SK-MEL-5 (cell line): ENCODE measurements around the gene TMEM63C. TPM values are rescaled to one million over a fixed set of nuclear protein-coding genes. Genes with fewer than 3 reads are reported as not detected.

ENCODE experiments used
- DNase-seq: peaks from one replicate; pipeline ENCODE4 v3.0.0-alpha.2; 2016; ENCODE audit warnings: low read depth, low spot score
- in situ Hi-C: cut with HindIII; loops from 2 replicates; pipeline ENCODE4 v1.10.0; 2016; ENCODE audit warnings: low sequenced_read_pairs, high pct_unique_total_duplicates, low pct_unique_long_range_greater_than_20kb
- total RNA-seq: library from RNA; depleted of rRNA; stranded (reverse); fragments of >200 nt; shearing (Covaris generic); gene quantifications from 2 replicates; pipeline ENCODE4 v1.2.3, GENCODE V29; 2014

TMEM63C gene
- total RNA-seq, 1 experiment from 2014 or later, result 0.66 TPM

DNA sequence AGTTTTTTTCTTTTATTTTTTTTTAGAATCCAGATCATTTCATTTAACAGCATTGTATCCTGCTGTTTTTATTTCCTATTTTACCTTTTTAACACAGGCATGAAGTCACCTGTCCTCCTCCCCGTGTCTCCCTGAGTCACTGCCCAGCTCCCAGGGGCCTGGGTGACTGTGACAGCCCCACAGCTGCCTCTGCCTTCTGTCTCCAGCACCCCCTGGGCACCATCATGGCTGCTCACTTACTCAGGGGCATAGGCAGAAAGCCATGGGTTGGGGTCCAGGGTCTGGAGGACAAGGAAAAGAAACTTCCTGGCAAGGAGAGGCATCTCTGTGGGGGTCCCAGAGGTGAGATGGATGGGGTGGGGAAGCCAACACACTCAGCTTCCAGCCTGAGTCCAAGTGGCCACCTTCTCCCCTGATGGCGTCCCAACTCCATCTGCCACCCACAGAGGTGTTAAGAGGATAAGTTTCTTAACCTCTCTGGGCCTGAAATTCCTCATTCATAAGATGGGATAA lies 25.3 kb downstream of the TMEM63C start:
- DNase-seq, result no peak

DNA sequence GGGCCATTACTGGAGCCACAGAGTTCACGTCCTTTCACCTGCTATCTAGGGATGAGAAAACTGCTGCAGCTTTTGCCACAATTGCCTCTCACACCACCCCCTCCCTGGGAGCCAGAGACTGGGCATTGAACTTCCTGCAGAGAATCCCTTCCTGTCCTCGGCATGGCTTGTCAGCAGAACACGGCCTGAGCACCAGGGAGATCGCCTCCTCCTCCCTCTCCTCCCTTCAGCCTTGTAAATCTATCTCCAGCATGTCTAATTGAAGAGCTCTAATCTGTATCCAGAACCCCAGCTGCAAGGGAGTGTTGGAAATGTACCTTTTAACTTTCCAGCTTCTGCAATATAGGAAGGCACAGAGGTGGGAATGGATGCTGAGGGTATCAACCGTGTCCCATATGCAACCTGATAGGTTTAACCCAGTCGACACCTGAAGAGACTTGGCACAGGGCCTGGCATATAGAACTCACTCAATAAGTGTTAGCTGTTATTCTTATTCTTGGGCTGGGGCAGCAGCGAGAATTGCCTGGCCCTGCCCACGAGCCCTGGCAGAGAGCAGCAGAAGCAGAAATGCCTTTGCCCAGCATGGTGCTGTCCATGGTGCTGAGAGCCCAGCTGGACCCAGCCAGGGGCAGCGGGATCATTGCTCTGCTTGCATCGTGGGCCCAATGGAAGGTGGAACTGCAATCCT lies 26.8 kb downstream of the TMEM63C start:
- DNase-seq, result peak; percentile 50
- in situ Hi-C loops, result no loop called here

More for the DNA sequence above, 25.3 kb downstream of the TMEM63C start:
- in situ Hi-C loops, result no loop called here

DNA sequence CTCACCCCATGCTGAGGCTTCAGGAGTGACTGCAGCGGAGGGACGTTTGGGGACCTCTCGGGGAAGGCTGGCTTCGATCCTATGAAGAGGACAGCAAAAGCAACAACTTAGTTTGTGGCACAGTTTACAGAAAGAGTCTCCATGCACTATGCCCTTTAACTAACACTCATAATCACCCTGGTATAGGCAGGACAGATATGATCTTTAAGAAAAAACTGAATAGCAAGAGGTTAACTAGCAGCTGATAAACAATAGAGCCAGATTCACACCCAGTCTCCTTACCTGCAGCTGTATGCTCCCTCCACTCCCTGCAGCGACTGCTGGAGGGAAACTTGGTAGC lies 27.4 kb downstream of the TMEM63C start:
- in situ Hi-C loops, result no loop called here
- no peak for DNase-seq

GRCh38 chr14:77212097-77212870 lies 30.7 kb downstream of the TMEM63C start:
- DNase-seq, result no peak
- in situ Hi-C loops, result no loop called here

DNA sequence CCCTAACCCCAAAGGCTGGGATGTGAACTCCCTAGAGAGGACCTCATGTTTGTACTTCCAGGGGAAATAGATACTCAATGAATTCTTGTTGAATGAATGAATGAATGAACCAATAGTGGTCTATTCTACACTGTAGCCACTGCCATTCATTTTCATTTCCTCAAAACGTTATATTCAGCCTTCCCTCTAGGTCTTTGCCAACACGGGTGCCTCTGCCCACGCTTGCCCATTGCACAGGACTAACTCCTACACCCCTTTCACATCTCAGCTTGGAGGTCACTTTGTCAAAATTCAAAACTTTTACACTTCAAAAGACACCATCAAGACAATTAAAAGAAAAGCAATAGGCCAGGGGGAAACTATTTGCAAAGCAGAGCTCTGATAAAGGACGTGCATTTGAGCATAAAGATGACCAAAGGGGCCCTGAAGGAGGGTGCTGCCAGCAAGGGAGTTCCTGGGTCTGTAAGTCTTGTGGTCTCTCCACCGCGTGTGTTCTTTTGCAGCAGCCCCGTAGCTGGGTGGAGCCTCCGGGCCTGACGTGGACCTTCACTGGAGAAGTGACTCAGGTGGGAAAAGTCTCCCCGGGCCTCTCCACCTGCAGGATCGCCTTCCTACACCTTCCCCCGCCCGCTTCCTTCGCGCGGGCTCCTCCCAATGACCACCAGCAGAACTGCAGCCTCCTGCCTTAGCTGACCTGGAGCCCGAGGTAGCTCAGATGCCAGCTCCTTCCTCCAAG lies 31.5 kb downstream of the TMEM63C start:
- in situ Hi-C loops, result no loop called here
- peak; percentile 47 for DNase-seq

DNA sequence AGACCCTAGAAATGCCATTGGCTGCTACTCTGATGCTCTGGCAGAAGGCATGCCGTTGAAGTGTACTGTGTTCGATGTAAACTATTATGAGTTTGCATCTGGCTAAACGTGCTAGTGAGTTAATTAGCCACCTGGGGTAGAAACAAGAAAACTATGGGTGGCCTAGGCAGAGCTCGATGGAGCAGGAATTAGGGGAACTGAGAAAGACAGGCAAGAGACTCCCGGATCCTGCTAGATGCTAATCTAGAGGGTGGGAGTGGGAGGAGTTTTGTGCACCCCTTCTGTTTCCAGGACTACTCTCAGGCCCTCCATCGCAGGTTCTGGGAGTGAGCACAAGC lies 32.0 kb downstream of the TMEM63C start:
- DNase-seq, result no peak
- in situ Hi-C loops, result no loop called here

GRCh38 chr14:77214216-77214615 lies 32.6 kb downstream of the TMEM63C start:
- in situ Hi-C loops, result no loop called here
- DNase-seq, result no peak

DNA sequence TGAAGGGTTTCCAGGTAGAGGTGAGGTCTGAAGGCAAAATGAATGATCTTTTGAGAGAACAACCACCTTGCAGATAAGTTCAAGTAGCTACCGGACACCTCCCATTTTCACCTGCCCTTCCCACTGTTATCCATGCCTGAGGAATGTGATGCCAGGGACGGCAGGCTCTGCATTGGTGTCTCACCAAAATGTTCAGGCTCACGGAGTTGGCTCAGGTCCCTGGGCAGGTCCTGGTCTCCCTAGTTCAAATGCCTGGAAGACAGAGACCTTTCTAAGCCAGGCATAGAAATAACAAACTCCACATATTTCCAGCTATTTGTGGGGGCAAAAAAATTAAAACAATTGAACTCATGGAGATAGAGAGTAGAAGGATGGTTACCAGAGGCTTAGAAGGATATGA lies 36.0 kb downstream of the TMEM63C start:
- DNase-seq, result no peak
- in situ Hi-C loops, result no loop called here

GRCh38 chr14:77219591-77219990 lies 38.0 kb downstream of the TMEM63C start:
- in situ Hi-C loops, result no loop called here

DNA sequence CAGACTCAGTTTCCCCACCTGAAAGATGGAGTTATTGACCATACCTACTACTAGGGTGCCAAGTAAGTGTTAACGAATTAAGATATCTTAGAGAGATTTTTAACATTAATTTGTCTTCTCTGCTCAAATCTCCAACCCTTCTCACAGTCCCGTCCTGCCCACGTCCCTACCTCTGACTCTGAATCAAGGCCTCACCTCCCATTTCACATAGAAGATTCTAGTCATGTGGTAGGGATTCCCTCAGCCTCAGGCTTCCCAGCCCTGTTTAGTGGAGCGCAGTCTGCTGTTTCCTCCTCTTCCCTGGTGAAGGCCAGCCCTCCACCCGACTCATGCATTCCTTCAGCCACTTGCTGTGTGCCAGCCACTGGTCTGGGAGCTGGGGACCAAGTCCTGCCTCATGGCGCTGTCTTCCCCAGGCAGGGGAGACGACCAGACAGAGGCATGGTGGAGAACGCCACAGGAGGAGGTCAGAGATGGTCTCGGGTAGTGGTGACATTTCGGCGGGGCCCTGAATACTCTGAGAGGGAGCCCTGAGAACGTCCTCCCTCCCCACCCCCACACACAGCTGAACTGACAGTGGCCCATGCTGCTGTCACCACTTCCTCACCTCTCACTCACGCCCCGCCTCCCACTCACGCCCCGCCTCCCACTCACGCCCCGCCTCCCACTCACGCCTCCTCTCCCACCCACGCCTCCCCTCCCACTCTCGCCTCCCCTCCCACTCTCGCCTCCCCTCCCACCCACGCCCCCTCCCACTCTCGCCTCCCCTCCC lies 38.8 kb downstream of the TMEM63C start:
- in situ Hi-C loops, result no loop called here
- DNase-seq, result no peak

More at GRCh38 chr14:77219591-77219990, 38.0 kb downstream of the TMEM63C start:
- no peak for DNase-seq

DNA sequence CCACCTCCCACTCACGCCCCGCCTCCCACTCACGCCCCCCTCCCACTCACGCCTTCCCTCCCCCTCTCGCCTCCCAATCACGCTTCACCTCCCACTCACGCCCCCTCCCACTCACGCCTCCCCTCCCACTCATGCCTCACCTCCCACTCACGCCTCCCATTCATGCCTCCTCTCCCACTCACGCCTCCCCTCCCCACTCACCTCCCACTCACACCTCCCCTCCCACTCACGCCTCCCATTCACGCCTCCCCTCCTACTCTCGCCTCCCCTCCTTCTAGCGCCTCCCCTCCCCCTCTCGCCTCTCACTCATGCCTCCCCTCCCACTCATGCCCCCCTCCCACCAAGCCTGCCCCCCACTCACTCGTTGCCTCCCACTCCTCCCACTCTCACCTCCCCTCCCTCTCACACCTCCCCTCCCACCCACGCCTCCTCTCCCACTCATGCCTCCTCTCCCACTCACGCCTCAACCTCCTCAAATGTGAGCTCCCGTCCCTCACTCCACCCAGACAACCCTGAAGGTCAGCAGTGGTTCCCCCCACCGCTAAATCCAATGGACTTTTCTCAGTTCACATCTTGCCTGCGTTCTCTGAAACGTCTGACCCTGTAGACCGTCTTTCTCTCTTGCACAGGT lies 39.8 kb downstream of the TMEM63C start:
- in situ Hi-C loops, result no loop called here
- no peak for DNase-seq

DNA sequence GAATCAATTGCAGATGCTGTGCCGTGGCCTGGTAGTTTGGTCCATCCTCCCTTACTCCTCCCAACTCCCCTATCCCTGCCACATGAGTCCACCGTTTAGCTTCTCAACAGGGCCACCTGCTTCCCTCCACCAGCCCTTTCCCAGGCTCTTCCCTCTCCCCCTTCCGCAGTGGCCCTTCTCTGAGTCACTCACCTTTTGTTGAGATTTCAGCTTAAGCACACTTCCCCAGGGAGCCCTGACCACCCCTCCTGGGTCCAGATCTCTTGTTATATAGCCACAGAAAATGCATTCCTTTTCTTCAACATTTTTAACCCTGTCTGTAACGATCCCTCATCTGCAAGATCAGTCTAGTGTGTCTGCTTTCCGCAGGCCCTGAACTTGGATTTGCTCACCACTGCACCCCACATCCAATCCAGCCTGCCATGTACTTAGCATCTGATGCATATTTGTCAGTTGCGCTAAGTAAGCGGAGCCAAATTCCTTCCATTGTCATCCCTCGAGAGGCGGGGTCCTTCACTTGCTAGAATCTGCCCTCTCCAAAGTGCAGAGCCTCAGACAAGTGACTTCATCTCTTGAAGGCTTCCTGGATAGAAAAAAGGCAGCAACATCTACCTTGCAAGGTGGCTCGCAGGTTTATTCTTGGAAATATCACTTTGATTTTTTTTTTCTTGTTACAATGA lies 41.1 kb downstream of the TMEM63C start:
- DNase-seq, result no peak
- in situ Hi-C loops, result no loop called here

DNA sequence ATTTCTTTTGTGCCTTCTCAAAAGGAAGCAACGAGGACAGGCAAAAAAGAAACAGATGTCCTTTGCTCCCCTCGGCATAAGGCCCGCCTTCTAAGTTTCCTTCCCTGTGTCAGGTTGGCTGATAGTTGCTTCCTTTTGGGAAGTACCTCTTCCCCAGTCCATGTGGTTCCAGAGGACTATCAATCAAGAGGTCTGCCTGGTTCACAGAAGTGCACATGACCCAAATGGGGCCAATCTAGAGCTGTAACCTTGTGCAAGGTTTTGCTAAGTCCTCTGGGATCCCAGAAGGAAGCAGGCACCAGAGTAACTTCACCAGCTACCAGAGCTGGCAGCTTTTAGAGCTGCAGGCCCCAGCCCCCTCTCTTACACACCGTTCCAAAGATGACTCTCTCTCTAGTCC lies 42.6 kb downstream of the TMEM63C start:
- DNase-seq, result no peak
- in situ Hi-C loops, result no loop called here

GRCh38 chr14:77225254-77225653 lies 43.7 kb downstream of the TMEM63C start:
- in situ Hi-C loops, result no loop called here
- no peak for DNase-seq

DNA sequence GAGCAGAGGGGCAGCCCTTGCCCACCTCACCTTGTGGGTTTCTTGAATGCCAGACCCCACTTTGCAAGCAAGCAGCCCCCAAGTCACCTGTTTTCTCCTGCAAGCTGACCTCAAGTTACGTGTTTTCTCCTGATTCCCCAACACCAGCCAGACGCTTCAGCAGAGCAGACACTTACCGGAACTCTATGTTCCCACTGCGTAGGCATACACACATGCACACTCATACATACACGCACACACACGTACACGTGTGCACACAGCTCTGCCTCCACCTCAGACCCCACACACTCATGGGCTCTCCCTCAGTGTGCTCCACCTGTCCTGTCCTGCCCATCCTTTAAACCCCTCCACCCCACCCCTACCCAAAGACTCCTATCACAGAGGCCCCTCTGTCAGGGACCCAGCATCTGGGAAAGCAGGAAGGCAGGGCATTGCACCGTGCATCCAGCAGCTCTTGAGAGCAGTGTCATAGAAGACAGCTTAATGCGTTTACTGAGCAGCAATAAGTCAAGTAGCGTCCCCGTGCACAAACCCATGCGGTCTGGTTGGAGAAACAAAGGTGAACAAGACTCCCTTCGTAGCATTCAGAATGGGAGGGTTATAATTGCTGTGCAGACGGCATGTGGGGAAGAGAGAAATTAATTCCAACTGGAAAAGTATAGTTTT lies 44.4 kb downstream of the TMEM63C start:
- in situ Hi-C loops, result no loop called here
- no peak for DNase-seq

DNA sequence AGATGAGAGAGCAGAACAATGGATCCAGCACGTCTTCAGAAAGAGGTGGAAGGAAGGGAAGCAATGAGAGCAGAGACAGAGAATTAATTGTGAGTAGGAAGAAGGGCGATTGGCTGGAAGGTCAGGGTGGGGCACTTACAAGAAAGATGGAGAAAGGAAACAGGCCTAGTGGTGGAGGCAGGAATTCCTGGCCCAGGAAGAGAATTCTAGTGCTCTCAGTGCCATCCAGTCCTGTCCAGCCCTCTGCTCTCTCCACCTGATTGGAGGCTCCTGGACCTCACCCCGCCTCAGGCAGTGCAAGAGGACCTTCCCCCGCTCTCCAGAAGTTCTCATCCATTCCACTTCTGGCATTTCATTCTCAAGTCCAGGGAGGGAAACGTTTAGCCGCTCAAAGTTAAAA lies 46.5 kb downstream of the TMEM63C start:
- in situ Hi-C loops, result no loop called here
- DNase-seq, result no peak
